HL-60/S4 (cell line): ENCODE data around the gene POU6F1.

Experiments used
- in situ Hi-C: fragments of 300-500 bp; cut with MboI; formaldehyde crosslinking; loops from 2 replicates; pipeline ENCODE4 v1.14.3; 2022; ENCODE audit warnings: low sequenced_read_pairs

Gene POU6F1

DNA sequence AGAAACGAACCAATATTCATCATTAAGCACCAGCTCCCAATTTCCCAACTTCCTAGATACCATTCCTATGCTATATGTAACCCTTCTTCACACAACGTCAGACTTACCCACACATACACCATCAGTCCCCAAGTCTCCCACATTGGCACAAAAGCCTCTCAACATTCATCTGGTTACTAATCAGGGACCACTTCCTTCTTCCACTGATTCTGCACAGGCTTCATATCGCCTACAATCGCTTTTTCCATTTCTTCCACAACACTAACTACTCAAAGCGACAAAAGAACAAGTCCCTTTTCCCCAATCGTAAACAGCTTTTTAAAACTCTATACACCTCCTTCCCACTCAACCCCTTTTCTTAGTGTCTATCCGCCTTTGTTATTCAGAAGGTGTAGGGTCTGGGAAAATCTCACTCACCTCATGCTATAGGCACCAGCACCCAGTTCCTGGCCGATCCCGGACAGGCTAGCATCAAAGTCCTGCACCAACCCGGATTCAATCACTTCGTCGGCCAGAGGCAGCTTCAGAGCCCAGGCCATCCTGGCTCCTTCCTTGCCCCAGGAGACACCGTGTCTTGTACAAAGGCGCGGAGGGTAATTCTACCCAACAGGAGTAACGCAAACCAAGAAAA lies 45.9 kb downstream of the POU6F1 start:
- in situ Hi-C loops = no loop called here

- in situ Hi-C loops = no loop called here
These were observed 54.1 kb downstream of the POU6F1 start for GRCh38 chr12:51163795-51164194.

DNA sequence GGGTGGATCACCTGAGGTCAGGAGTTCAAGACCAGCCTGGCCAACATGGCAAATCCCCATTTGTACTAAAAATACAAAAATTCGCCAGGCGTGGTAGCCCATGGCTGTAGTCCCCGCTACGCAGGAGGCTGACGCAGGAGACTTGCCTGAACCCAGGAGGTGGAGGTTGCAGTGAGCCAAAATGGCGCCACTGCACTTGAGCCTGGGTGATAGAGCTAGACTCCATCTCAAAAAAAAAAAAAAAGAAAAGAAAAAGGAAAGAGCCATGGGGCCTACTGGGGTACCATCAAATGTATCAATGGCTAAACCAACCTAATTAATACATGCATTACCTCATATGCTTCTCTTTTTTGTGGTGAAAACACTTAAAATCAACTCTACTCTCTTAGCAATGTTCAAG lies 55.6 kb downstream of the POU6F1 start:
- in situ Hi-C loops = no loop called here

GRCh38 chr12:51160814-51161459 lies 56.9 kb downstream of the POU6F1 start:
- in situ Hi-C loops = no loop called here

GRCh38 chr12:51156245-51156765 lies 61.6 kb downstream of the POU6F1 start:
- in situ Hi-C loops = no loop called here

GRCh38 chr12:51152953-51153352 lies 64.9 kb downstream of the POU6F1 start:
- in situ Hi-C loops = no loop called here

DNA sequence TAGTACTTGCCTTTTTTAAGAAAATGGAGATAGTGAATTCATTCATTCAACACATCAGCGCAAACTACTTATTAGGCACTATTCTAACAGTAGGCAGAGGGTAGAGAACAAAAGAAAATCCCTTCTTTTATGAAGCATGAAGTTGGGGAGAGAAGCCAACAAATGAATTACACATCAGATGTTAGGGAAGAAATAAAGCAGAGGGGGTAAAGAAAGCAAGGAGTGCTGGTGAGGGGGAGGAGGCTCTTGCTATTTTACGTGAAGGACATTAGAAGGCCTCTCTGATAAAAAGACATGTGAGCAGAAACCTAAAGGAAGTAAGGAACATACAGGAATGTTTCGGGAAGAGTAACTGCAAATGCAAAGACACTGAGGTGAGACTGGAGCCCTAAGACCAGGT lies 67.1 kb downstream of the POU6F1 start:
- in situ Hi-C loops = no loop called here

GRCh38 chr12:51147309-51147708 lies 70.6 kb downstream of the POU6F1 start:
- in situ Hi-C loops = no loop called here

- in situ Hi-C loops = no loop called here
These were observed 78.5 kb downstream of the POU6F1 start for GRCh38 chr12:51139292-51139844.
